Measurements from ENCODE around the gene CFAP20.
"Not testable (repeated sequence)": the region's sequence is repeated elsewhere in the genome, so short reads cannot be mapped to it uniquely, and the experiment has no call there.

Gene CFAP20

DNA sequence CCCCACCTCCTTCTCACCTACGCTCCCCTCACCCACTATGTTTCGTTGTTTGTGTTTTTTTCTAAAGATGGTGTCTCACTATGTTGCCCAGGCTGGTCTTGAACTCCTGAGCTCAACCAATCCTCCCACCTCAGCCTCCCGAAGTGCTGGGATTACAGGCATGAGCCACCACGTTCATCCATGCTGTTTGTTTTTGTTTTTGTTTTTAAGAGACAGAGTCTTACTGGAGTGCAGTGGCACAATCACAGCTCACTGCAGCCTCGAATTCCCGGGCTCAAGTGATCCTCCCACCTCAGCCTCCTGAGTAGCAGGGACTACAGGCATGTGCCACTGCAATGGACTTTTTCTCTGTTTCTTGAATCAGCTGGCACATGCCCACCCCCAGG lies 33.6 kb downstream of the CFAP20 start:
- not testable (repeated sequence) for DNase-seq

DNA sequence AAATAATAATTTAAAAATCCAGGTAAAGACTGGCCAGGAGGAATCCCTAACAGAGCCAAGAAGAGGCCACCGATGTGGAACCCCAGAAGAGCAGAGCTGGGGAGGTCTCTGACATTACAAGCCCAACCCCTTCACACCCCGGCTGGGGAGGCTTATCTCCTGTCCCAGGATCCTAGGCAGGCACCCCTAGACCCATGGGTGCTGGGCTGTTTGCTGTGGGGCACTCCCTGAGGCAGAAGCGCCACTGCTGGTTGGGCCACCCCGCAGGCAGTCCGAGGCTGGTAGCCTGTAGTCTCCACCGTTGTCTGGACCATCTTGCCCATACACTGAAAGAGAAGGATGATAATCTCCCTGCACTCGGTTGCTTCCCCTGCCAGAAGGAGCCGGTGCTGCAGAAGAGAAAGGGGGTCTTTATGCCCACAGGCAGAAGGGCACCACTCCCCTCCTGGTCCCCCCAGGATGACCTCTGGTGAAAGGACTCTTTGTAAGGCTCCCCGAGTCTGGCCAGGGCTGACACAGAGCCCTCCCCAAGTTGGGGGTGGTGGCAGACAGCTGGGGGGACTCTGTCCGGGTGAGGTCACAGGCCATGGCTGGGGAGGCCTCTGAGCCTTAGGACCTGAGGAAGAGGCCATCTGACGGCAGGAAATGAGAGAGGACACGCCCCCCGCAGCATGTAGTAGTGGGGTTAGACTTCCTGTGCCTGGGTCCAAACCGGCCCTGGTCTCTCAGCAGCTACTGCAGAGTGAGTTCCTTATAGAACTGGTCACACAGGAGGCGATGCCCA lies 34.2 kb downstream of the CFAP20 start:
- DNase-seq, result no peak

DNA sequence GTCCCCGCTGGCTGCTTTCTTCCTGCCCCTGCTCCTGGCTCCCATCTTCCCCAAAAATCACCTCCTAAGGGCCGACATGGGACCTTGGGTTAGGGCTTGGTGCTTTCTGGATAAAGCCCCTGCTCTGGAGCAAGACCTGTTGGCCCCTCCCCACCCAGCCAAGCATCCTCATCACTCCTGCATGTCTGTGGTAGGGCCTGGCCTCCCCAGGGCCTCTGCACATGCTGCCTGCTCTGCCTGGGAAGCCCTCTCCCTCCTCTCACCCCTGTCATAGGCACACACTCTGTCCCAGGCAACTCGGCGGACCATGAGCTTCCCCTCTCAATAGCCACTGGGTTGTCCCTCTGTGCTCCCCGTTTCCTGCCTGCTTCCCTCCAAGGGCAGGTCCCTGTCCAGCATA lies 35.2 kb downstream of the CFAP20 start:
- no peak for DNase-seq

GRCh38 chr16:58090396-58090795 lies 38.8 kb downstream of the CFAP20 start:
- not testable (repeated sequence) for DNase-seq

- no peak for DNase-seq
Observed at GRCh38 chr16:58088091-58088490, 41.1 kb downstream of the CFAP20 start.

- DNase-seq, result no peak
Observed at GRCh38 chr16:58087209-58087913, 41.8 kb downstream of the CFAP20 start.

GRCh38 chr16:58086381-58087208 lies 42.6 kb downstream of the CFAP20 start:
- DNase-seq, result no peak

DNA sequence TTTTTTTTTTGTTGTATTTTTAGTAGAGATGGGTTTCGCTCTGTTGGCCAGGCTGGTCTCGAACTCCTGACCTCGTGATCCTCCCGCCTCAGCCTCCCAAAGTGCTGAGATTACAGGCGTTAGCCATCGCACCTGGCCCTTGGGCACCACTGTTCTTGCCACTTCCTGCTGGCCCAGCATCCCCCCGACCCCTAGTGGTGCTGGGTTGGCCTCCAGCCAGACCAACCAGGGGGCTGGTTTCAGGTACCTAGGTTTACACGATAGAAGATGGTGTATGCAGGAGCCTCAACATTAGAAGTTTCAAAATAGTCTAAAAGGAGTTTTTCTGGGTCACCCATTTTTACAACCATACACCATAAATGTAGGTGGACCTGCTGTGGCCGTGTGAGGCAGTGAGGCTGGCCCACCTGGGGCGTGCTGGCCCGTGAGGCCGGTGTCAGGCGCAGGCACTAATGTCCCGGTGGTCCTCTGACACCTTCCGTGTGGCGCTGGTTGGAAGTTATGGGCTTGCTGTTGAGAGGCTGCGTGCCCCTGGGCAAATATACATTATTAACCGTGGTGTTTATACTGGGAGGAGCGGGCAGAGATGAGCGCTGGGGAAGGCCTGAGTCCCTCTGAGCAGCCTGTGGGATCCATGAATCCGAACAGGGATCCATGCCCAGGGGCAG lies 43.5 kb downstream of the CFAP20 start:
- DNase-seq, result no peak

DNA sequence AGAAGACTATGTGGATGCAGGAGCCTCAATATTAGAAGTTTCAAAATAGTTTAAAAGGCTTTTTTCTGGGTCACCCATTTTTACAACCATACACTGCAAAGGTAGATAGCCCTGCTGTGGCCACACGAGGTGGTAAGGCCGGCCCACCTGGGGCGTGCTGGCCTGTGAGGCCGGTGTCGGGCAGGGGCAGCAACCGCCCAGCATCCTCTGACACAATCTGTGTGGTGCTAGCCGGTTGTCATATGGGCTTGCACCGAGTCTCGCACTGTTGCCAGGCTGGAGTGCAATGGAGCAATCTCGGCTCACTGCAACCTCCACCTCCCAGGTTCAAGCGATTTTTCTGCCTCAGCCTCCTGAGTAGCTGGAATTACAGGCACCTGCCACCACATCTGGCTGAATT lies 44.0 kb downstream of the CFAP20 start:
- no peak for DNase-seq

GRCh38 chr16:58084635-58085034 lies 44.5 kb downstream of the CFAP20 start:
- no peak for DNase-seq

- no peak for DNase-seq
Observed at GRCh38 chr16:58082381-58082780, 46.8 kb downstream of the CFAP20 start.

GRCh38 chr16:58080657-58081056 lies 48.5 kb downstream of the CFAP20 start:
- not testable (repeated sequence) for DNase-seq

GRCh38 chr16:58077796-58078195 lies 51.4 kb downstream of the CFAP20 start:
- DNase-seq, result no peak

DNA sequence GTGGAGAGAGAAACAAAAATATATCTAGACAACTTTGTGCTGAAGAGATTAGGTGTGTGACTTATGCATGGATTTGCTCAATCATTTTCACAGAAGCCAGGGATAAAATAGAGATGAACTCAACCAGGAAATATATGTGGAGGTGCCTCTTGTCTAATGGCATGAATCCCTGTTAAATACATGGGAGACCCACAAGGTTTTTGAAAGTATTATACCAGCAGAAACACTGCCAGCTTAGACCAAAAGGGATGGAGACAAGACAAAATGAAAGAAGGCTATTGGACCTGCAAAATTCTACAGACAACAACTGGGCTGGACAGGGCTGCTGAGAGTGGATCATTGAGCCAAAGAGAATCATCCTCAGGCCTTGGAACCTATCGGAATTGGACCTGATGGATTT lies 52.7 kb downstream of the CFAP20 start:
- no peak for DNase-seq

DNA sequence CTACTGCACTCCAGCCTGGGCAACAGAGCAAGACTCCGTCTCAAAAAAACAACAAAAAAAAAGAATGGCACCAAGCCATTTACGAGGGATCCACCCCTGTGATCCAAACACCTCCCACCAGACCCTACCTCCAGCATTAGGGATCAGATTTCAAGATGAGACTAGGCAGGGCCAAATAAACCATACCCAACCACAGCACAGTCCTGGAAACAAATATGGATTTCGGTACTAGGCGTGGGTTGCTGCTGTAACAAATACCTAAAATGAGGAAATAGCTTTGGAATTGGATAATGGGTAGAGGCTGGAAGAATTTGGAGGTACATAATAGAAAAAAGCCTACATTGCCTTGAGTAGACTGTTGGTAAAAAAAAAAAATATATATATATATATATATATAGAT lies 54.5 kb downstream of the CFAP20 start:
- DNase-seq, result no peak

DNA sequence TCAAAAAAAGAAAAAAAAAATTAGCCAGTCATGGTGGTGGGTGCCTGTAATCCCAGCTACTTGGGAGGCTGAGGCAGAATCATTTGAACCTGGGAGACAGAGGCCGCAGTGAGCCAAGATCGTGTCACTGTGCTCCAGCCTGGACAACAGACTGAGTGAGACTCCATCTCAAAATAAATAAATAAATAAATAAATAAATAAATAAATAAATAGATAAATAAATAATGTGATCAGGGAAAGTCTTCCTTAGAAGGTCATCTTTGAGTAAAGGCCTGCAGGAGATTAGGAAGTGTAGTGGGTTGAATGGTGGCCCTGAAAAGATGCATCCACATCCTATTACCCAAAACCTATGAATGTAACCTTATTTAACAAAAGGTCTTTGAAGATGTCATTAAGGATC lies 56.1 kb downstream of the CFAP20 start:
- not testable (repeated sequence) for DNase-seq

- not testable (repeated sequence) for DNase-seq
Observed at GRCh38 chr16:58072134-58072533, 57.0 kb downstream of the CFAP20 start.

GRCh38 chr16:58070585-58070984 lies 58.6 kb downstream of the CFAP20 start:
- DNase-seq, result no peak

Data from hippocampal formation (tissue), 2 donors.